ENCODE results near the gene ARHGAP9. TPM values are rescaled to one million over a fixed set of nuclear protein-coding genes. Genes with fewer than 3 reads are reported as not detected.

Gene ARHGAP9
- total and polyA plus RNA-seq, 2 donors from 2014 or later = 3.8 to 18.1 TPM

DNA sequence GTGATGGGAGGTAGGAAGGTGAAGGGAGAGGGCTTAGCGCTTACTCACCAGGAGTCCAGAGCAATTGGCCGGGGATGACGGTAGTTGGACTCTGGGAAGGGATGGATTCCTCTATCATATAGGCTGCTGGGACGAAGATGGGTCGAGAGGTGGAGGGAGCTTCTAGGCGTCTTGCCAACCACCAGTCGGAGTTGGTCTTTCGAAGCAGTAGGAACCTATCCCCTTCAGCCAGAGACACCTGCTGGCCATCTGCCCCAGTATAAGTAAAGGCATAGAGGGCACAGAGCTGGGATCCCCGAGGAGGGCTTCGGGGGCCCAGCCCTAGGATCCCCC is 657 bp downstream of the ARHGAP9 start:
- no peaks in the 10 kb centered on the region for H3K36me3 ChIP-seq (ENCODE audit: control insufficient read depth in 2 of 3, insufficient read depth in 3 of 3, low read length in 3 of 3)
- DNase-seq (no peak), FAIRE-seq (no peak)
- intact Hi-C loops (cut with DNase I) = no loop called here
- peaks cover 0 to 18% (median 0%) of the 10 kb centered on the region in 3 donors for H3K4me1 ChIP-seq (ENCODE audit: control insufficient read depth in 2 of 3, insufficient read depth in 2 of 3, low read depth in 1 of 3, low read length in 3 of 3)
- no peaks in the 10 kb centered on the region for H3K9me3 ChIP-seq (ENCODE audit: control insufficient read depth in 2 of 3, insufficient read depth in 1 of 3, low read length in 3 of 3)
- H3K27me3 ChIP-seq (ENCODE audit: control insufficient read depth, insufficient read depth, low read length) = peaks cover 20% of the 10 kb centered on the region
- TF ChIP-seq, protein P1, sequence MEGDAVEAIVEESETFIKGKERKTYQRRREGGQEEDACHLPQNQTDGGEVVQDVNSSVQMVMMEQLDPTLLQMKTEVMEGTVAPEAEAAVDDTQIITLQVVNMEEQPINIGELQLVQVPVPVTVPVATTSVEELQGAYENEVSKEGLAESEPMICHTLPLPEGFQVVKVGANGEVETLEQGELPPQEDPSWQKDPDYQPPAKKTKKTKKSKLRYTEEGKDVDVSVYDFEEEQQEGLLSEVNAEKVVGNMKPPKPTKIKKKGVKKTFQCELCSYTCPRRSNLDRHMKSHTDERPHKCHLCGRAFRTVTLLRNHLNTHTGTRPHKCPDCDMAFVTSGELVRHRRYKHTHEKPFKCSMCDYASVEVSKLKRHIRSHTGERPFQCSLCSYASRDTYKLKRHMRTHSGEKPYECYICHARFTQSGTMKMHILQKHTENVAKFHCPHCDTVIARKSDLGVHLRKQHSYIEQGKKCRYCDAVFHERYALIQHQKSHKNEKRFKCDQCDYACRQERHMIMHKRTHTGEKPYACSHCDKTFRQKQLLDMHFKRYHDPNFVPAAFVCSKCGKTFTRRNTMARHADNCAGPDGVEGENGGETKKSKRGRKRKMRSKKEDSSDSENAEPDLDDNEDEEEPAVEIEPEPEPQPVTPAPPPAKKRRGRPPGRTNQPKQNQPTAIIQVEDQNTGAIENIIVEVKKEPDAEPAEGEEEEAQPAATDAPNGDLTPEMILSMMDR (IDR thresholded peaks at IDR 0.05; ENCODE audit: borderline replicate concordance, extremely low read depth, insufficient read depth) = no peak
- peak overlapping the region in 1 of 2 donors; percentile 59 for H3K27ac ChIP-seq (ENCODE audit: low read depth in 2 of 2, low read length in 2 of 2)
- no peak overlapping the region for H3K4me3 ChIP-seq (ENCODE audit: low read length in 3 of 3)
- no peak overlapping the region for H3K9ac ChIP-seq (ENCODE audit: low read length in 3 of 3)

DNA sequence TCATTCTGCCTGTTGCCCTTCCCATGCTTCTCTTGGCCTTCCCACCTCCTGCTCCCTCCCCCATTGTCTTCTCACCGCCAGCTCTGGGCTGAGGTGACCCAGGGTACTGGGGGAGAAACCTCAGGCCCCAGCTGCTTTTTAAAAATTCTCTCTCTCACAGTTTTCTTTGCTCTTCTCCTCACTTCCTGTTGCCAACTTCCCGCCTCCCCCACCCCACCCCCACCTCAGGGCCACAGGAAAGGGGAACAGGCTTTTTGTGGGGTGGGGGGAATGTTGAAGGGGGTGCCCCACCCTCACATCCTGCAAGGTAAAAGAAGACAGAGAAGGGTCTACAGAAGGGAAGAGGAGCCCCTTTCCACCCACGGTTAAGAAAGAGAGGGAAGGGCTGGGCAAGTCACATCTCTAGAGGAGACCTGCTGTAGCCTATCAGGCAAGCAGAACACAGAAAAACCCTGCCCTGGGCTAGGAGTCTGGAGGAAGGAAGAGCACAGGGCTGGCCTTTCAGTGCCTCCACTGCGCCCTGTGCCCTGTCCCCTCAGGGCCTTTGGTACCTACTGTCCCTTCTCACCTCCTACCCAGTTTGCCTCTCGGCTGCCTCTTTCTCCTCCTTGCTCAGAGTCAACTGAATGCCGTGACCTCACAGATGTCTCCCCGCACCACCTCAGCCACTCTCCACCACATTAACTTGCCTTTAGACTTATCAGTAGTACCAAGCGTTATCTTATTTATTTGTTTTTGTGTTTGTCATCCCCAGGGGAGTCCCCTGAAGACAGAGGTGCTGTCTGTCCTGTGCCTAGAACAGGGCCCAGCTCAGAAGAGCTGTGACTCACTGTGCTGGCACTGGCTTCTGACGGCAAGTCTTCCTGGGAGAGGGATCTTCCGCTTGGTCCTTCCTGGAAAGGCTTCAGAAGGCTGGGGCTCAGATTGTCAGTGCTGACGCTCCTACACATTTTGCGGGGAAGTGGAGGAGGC is 1.7 kb downstream of the ARHGAP9 start:
- TF ChIP-seq, protein P1 (IDR thresholded peaks at IDR 0.05; ENCODE audit: borderline replicate concordance, extremely low read depth, insufficient read depth) = no peak
- Histone ChIP-seq H3K9ac (ENCODE audit: low read length in 3 of 3) (no peak overlapping the region), H3K9me3 (ENCODE audit: control insufficient read depth in 2 of 3, insufficient read depth in 1 of 3, low read length in 3 of 3) (no peaks in the 10 kb centered on the region), H3K27ac (ENCODE audit: low read depth in 2 of 2, low read length in 2 of 2) (peak overlapping the region in 1 of 2 donors; percentile 60), H3K36me3 (ENCODE audit: control insufficient read depth in 2 of 3, insufficient read depth in 3 of 3, low read length in 3 of 3) (no peaks in the 10 kb centered on the region), H3K27me3 (ENCODE audit: control insufficient read depth, insufficient read depth, low read length) (peaks cover 25% of the 10 kb centered on the region), H3K4me1 (ENCODE audit: control insufficient read depth in 2 of 3, insufficient read depth in 2 of 3, low read depth in 1 of 3, low read length in 3 of 3) (peaks cover 0 to 18% (median 0%) of the 10 kb centered on the region in 3 donors), H3K4me3 (ENCODE audit: low read length in 3 of 3) (no peak overlapping the region)
- DNase-seq (peak in 1 of 5 donors; percentile 29), FAIRE-seq (no peak)
- intact Hi-C loops (cut with DNase I) = no loop called here

DNA sequence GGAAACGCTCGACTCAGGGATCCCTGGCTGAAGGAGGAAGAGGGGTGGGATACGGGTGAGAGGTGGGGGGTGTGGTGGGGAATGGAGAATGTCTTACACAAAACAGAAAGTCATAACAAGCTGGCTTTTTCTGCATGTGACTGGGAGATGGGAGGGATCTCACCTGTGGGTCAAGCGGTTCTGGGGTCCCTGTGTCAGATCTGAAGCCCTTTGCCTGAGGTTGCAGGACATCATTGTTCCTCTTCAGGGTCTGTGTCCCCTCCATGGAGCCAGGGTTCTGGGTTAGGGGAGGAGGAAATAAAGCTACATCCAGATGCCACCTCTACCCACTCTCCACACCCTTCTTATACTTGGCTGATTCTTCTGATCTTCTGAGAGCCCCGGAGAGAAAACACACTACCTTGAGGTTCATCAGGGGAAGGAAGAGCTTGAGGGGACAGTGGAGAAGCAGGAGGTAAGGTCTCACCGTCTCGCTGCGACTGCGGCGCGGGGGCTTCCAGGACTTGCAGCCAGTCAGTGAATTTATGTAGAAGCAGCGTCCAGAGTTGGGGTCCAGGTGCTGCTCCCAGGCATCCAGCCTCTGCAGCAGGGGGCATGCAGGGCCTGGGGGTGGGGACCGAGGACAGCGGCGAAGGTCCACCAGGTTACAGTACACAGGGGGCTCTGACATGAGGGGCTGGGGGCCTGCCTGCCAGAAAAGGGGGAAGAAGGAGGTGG is 2.5 kb downstream of the ARHGAP9 start:
- Histone ChIP-seq H3K4me3 (ENCODE audit: low read length in 3 of 3) (peak overlapping the region in 2 of 3 donors; percentile 17 to 32), H3K36me3 (ENCODE audit: control insufficient read depth in 2 of 3, insufficient read depth in 3 of 3, low read length in 3 of 3) (no peaks in the 10 kb centered on the region), H3K4me1 (ENCODE audit: control insufficient read depth in 2 of 3, insufficient read depth in 2 of 3, low read depth in 1 of 3, low read length in 3 of 3) (peaks cover 0 to 18% (median 0%) of the 10 kb centered on the region in 3 donors), H3K27me3 (ENCODE audit: control insufficient read depth, insufficient read depth, low read length) (peaks cover 25% of the 10 kb centered on the region), H3K9me3 (ENCODE audit: control insufficient read depth in 2 of 3, insufficient read depth in 1 of 3, low read length in 3 of 3) (no peaks in the 10 kb centered on the region), H3K9ac (ENCODE audit: low read length in 3 of 3) (no peak overlapping the region), H3K27ac (ENCODE audit: low read depth in 2 of 2, low read length in 2 of 2) (peak overlapping the region in 1 of 2 donors; percentile 33)
- DNase-seq (peak in 1 of 5 donors; percentile 34), FAIRE-seq (no peak)
- TF ChIP-seq, protein P1 (IDR thresholded peaks at IDR 0.05; ENCODE audit: borderline replicate concordance, extremely low read depth, insufficient read depth) = no peak
- intact Hi-C loops (cut with DNase I) = no loop called here
